Measurements from ENCODE around the gene CACNA2D2. TPM values are rescaled to one million over a fixed set of nuclear protein-coding genes. Genes with fewer than 3 reads are reported as not detected.

The CACNA2D2 gene
- total RNA-seq, 1 experiment from 2014 or later, result 27.7 TPM

DNA sequence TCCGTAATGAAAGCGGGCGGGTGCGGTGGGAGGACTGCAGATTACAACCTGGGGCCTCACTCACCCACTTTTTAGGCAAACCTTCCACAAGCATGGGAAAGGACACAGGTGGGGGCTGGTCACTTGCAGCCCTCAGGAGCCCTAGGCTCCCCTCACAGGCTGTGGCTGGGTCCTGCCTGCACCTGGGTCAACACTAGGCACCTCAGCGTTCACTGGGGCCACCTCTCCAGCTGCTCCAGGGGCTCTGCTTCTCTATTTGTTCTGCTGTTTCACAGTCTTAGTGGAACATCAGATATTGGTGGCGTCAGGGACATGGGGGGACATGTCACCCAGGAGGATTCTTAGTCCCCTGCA lies 114.0 kb downstream of the CACNA2D2 start:
- Histone ChIP-seq H2BK120ac (ENCODE audit: low read depth, low read length, poor library complexity, severe bottlenecking) (no peak overlapping the region), H3K79me1 (ENCODE audit: insufficient read depth, low read depth, low read length, poor library complexity, severe bottlenecking) (no peaks in the 10 kb centered on the region), H4K5ac (ENCODE audit: insufficient read length, low read depth, low read length) (no peak overlapping the region), H3K9me3 (ENCODE audit: control insufficient read depth, low read depth, low read length) (no peaks in the 10 kb centered on the region), H4K20me1 (ENCODE audit: control insufficient read depth, insufficient read depth, insufficient read length) (peaks cover 2% of the 10 kb centered on the region), H3T11ph (ENCODE audit: low read length) (no peak overlapping the region), H2AK5ac (ENCODE audit: insufficient read length, low read length) (no peak overlapping the region), H3K79me2 (ENCODE audit: insufficient read depth, low read length) (no peaks in the 10 kb centered on the region), H3K18ac (ENCODE audit: insufficient read length, low read depth, low read length) (no peak overlapping the region), H4K8ac (replicated peaks; ENCODE audit: insufficient read length, low read depth, low read length) (no peak overlapping the region), H4K91ac (ENCODE audit: insufficient read length, low read depth, low read length) (no peak overlapping the region), H3K4me2 (ENCODE audit: insufficient read depth, insufficient read length, low read length) (no peak overlapping the region), H2BK5ac (ENCODE audit: insufficient read length, low read length) (no peak overlapping the region), H3K56ac (ENCODE audit: insufficient read length, low read depth, low read length) (no peak overlapping the region), H3K14ac (ENCODE audit: insufficient read depth, low read length) (no peak overlapping the region; the same call in 1 of the 2 replicates), H3K23ac (ENCODE audit: insufficient read length, low read depth, low read length) (no peak overlapping the region), H3K4ac (ENCODE audit: low read depth, low read length) (no peak overlapping the region), H2BK15ac (ENCODE audit: low read depth, low read length) (no peak overlapping the region), H2BK12ac (ENCODE audit: insufficient read length, low read depth, low read length) (no peak overlapping the region), H3K27me3 (ENCODE audit: insufficient read depth, low read length) (no peaks in the 10 kb centered on the region), H2BK20ac (ENCODE audit: low read depth, low read length, poor library complexity, severe bottlenecking) (no peak overlapping the region), H3K9ac (ENCODE audit: extremely low read depth, insufficient read length, low read length) (no peak overlapping the region), H3K23me2 (ENCODE audit: insufficient read length, low read depth, low read length, poor library complexity, severe bottlenecking) (no peaks in the 10 kb centered on the region), H2AFZ (ENCODE audit: low read length) (no peak overlapping the region), H3K27ac (ENCODE audit: insufficient read length, low read depth, low read length) (no peak overlapping the region), H3K4me1 (ENCODE audit: insufficient read depth, low read length) (no peaks in the 10 kb centered on the region)
- H3K9me3 Mint-ChIP-seq, result no peaks in the 10 kb centered on the region
- no peak overlapping the region for H3K27ac Mint-ChIP-seq
- no peak overlapping the region for H3K4me3 Mint-ChIP-seq
- TF ChIP-seq, protein P1, sequence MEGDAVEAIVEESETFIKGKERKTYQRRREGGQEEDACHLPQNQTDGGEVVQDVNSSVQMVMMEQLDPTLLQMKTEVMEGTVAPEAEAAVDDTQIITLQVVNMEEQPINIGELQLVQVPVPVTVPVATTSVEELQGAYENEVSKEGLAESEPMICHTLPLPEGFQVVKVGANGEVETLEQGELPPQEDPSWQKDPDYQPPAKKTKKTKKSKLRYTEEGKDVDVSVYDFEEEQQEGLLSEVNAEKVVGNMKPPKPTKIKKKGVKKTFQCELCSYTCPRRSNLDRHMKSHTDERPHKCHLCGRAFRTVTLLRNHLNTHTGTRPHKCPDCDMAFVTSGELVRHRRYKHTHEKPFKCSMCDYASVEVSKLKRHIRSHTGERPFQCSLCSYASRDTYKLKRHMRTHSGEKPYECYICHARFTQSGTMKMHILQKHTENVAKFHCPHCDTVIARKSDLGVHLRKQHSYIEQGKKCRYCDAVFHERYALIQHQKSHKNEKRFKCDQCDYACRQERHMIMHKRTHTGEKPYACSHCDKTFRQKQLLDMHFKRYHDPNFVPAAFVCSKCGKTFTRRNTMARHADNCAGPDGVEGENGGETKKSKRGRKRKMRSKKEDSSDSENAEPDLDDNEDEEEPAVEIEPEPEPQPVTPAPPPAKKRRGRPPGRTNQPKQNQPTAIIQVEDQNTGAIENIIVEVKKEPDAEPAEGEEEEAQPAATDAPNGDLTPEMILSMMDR (conservative IDR thresholded peaks at IDR 0.05), result no peak
- H3K4me1 Mint-ChIP-seq, result 0 out of 4 replicates have a peak, but pooled peaks cover 0 to 6% of the 10 kb centered on the region in 2 experiments
- 0 out of 7 replicates have a peak, but pooled peaks cover 0 to 4% (median 0%) of the 10 kb centered on the region in 3 experiments for H3K36me3 Mint-ChIP-seq (ENCODE audit: insufficient read depth in 1 of 3, low read depth in 3 of 3)
- no peak for DNase-seq
- no CpG with 5 or more reads among the region's 6 CpGs for WGBS (ENCODE audit: extremely low coverage, insufficient read length, low lambda C conversion rate)
- H3K27me3 Mint-ChIP-seq (ENCODE audit: low read depth), result peaks cover 2% of the 10 kb centered on the region
